SK-N-SH treated with all-trans-retinoic acid at 6 μM for 48 hours (cell line): Measurements from ENCODE around the gene KLK3.

ENCODE experiments used
- ATAC-seq: fragments of 200-7000 bp; cut with Tn5 transposase; 3 replicates; pipeline ENCODE4 v1.9.1; 2020; ENCODE audit warnings: mild to moderate bottlenecking, moderate library complexity
- ARNTL ChIP-seq: fragments of 450-650 bp; formaldehyde crosslinking; IDR thresholded peaks from 2 replicates; pipeline ENCODE4 v1.5.0; 2020; ENCODE audit warnings: low read depth, mild to moderate bottlenecking, moderate library complexity, borderline replicate concordance
- BACH2 ChIP-seq: fragments of 250-450 bp; sonication (Bioruptor Pico); IDR thresholded peaks from 2 replicates; pipeline ENCODE4 v1.9.0; 2021; ENCODE audit warnings: mild to moderate bottlenecking, borderline replicate concordance
- CSDC2 ChIP-seq: fragments of 250-450 bp; sonication (Bioruptor Pico); IDR thresholded peaks from 2 replicates; pipeline ENCODE4 v1.5.0; 2020; ENCODE audit warnings: mild to moderate bottlenecking, moderate library complexity
- ESRRG ChIP-seq: fragments of 250-450 bp; sonication (Bioruptor Pico); IDR thresholded peaks from 2 replicates; pipeline ENCODE4 v1.6.1; 2021; ENCODE audit warnings: mild to moderate bottlenecking
- GLIS3 ChIP-seq: fragments of 250-450 bp; sonication (Bioruptor Pico); IDR thresholded peaks from 2 replicates; pipeline ENCODE4 v1.5.0; 2020; ENCODE audit warnings: mild to moderate bottlenecking, moderate library complexity
- ISL1 ChIP-seq: fragments of 250-450 bp; sonication (Bioruptor Pico); IDR thresholded peaks from 2 replicates; pipeline ENCODE4 v2.1.2; 2022; ENCODE audit warnings: mild to moderate bottlenecking, moderate library complexity
- OSR1 ChIP-seq: fragments of 250-450 bp; sonication (Bioruptor Pico); IDR thresholded peaks from 2 replicates; pipeline ENCODE4 v1.8.0; 2022; ENCODE audit warnings: moderate library complexity, mild to moderate bottlenecking, inconsistent platforms
- PPARA ChIP-seq: fragments of 250-450 bp; sonication (Bioruptor Pico); IDR thresholded peaks from 2 replicates; pipeline ENCODE4 v1.5.0; 2020; ENCODE audit warnings: mild to moderate bottlenecking, borderline replicate concordance
- SNAI2 ChIP-seq: fragments of 250-450 bp; sonication (Bioruptor Pico); IDR thresholded peaks from 2 replicates; pipeline ENCODE4 v1.5.0; 2020; ENCODE audit warnings: mild to moderate bottlenecking, moderate library complexity
- TCF4 ChIP-seq: fragments of 250-450 bp; sonication (Bioruptor Pico); IDR thresholded peaks from 2 replicates; pipeline ENCODE4 v1.8.0; 2021; ENCODE audit warnings: mild to moderate bottlenecking, moderate library complexity, borderline replicate concordance
- ZC3H10 ChIP-seq: fragments of 250-450 bp; sonication (Bioruptor Pico); IDR thresholded peaks from 2 replicates; pipeline ENCODE4 v1.5.1; 2021; ENCODE audit warnings: mild to moderate bottlenecking, moderate library complexity
- ZFP3 ChIP-seq: fragments of 250-450 bp; sonication (Bioruptor Pico); IDR thresholded peaks from 2 replicates; pipeline ENCODE4 v1.5.0; 2020; ENCODE audit warnings: mild to moderate bottlenecking, moderate library complexity
- ZNF565 ChIP-seq: fragments of 450-650 bp; formaldehyde crosslinking; conservative IDR thresholded peaks from 2 replicates; pipeline ENCODE4 v1.5.0; 2020; ENCODE audit warnings: low read depth, mild to moderate bottlenecking, moderate library complexity
- ZNF8 ChIP-seq: fragments of 450-650 bp; formaldehyde crosslinking; IDR thresholded peaks from 2 replicates; pipeline ENCODE4 v1.5.0; 2020; ENCODE audit warnings: mild to moderate bottlenecking, moderate library complexity
- TF ChIP-seq, protein P1 (sequence below): fragments of 250-450 bp; sonication (Bioruptor Pico); IDR thresholded peaks from 2 replicates; pipeline ENCODE4 v1.5.0; 2020; ENCODE audit warnings: mild to moderate bottlenecking, moderate library complexity
- TF ChIP-seq, protein P2 (sequence below): fragments of 250-450 bp; sonication (Bioruptor Pico); IDR thresholded peaks from 2 replicates; pipeline ENCODE4 v1.5.1; 2020; ENCODE audit warnings: low read depth, mild to moderate bottlenecking, moderate library complexity
- TF ChIP-seq, protein P3 (sequence below): fragments of 250-450 bp; sonication (Bioruptor Pico); IDR thresholded peaks from 2 replicates; pipeline ENCODE4 v1.5.1; 2021; ENCODE audit warnings: mild to moderate bottlenecking, moderate library complexity
- TF ChIP-seq, protein P4 (sequence below): fragments of 250-450 bp; sonication (Bioruptor Pico); IDR thresholded peaks from 2 replicates; pipeline ENCODE4 v1.8.0; 2020; ENCODE audit warnings: mild to moderate bottlenecking, moderate library complexity, borderline replicate concordance

The KLK3 gene

DNA sequence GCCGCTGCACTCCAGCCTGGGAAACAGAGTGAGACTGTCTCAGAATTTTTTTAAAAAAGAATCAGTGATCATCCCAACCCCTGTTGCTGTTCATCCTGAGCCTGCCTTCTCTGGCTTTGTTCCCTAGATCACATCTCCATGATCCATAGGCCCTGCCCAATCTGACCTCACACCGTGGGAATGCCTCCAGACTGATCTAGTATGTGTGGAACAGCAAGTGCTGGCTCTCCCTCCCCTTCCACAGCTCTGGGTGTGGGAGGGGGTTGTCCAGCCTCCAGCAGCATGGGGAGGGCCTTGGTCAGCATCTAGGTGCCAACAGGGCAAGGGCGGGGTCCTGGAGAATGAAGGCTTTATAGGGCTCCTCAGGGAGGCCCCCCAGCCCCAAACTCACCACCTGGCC lies 18.3 kb downstream of the KLK3 start, which contains the start of gene KLK2:
TSS of gene KLK2 (plus strand) at position 384 of the 400 bp plus-strand sequence. CDS start 35 bp downstream, outside the sequence.
- ATAC-seq: no peak
- no peak for TF ChIP-seq PPARA (CRISPR knock-in tag)
- TF ChIP-seq ZFP3: no peak
- no peak for TF ChIP-seq ZC3H10 (CRISPR knock-in tag)
- TF ChIP-seq, protein P1, sequence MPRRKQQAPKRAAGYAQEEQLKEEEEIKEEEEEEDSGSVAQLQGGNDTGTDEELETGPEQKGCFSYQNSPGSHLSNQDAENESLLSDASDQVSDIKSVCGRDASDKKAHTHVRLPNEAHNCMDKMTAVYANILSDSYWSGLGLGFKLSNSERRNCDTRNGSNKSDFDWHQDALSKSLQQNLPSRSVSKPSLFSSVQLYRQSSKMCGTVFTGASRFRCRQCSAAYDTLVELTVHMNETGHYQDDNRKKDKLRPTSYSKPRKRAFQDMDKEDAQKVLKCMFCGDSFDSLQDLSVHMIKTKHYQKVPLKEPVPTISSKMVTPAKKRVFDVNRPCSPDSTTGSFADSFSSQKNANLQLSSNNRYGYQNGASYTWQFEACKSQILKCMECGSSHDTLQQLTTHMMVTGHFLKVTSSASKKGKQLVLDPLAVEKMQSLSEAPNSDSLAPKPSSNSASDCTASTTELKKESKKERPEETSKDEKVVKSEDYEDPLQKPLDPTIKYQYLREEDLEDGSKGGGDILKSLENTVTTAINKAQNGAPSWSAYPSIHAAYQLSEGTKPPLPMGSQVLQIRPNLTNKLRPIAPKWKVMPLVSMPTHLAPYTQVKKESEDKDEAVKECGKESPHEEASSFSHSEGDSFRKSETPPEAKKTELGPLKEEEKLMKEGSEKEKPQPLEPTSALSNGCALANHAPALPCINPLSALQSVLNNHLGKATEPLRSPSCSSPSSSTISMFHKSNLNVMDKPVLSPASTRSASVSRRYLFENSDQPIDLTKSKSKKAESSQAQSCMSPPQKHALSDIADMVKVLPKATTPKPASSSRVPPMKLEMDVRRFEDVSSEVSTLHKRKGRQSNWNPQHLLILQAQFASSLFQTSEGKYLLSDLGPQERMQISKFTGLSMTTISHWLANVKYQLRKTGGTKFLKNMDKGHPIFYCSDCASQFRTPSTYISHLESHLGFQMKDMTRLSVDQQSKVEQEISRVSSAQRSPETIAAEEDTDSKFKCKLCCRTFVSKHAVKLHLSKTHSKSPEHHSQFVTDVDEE (CRISPR knock-in tag): no peak
- TF ChIP-seq ESRRG (CRISPR knock-in tag): no peak
- TF ChIP-seq ZNF8 (CRISPR knock-in tag): no peak
- no peak for TF ChIP-seq ISL1
- TF ChIP-seq, all 23 proteins: peak for 0

DNA sequence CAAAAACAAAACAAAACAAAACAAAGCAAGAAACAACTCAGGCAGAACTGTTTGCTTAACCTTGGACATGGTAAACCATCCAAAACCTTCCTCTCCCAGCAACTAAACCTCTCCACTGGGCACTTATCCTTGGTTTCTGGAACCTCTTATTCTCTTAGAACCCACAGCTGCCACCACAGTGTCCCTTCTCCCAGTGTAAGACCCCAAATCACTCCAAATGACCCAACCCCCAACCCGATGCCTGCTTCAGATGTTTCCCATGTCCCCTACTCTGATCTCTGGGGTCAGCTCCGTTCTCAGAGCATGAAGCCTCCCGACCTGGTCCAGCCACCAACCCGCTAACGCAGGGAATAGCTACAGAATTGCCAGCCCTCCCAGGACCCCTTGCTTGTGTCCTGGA lies 19.5 kb downstream of the KLK3 start:
- TF ChIP-seq SNAI2 (CRISPR knock-in tag): no peak
- no peak for TF ChIP-seq ESRRG (CRISPR knock-in tag)
- TF ChIP-seq CSDC2 (CRISPR knock-in tag): no peak
- no peak for TF ChIP-seq TCF4 (CRISPR knock-in tag)
- TF ChIP-seq, protein P1 (CRISPR knock-in tag): no peak

DNA sequence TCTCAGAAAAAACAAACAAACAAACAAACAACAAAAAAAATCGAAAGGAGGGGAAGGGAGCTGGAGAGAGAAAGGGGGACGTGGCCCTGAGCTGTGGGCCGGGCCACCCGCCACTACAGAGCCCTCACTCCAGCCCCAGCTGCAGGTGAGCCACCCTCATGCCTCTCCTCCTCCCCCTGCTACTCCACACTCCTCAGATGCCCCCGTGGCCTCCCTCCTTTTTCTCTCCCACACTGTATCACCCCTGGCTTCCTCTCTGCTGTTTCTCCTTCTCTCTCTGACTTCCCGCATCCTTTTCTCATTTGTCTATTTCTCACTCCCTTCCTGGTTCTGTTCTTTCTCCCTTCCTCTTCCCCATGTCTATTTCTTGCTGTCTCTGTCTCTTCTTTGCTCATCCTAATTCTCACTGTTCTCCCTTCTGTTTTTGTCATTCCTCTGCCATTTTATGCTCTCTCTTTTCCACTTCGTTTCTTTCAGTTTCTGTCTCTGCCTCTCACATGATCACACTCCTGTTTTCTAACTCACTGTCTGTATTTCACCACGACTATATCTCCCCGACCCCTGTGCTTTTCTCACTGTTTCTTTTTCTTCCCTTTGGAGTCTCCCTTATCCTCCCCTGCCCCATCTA lies 21.2 kb downstream of the KLK3 start:
- ATAC-seq: no peak
- no peak for TF ChIP-seq ISL1
- no peak for TF ChIP-seq ZC3H10 (CRISPR knock-in tag)
- TF ChIP-seq, protein P1 (CRISPR knock-in tag): no peak
- no peak for TF ChIP-seq ZNF8 (CRISPR knock-in tag)
- TF ChIP-seq BACH2 (CRISPR knock-in tag): no peak
- no peak for TF ChIP-seq TCF4 (CRISPR knock-in tag)
- TF ChIP-seq, protein P2, sequence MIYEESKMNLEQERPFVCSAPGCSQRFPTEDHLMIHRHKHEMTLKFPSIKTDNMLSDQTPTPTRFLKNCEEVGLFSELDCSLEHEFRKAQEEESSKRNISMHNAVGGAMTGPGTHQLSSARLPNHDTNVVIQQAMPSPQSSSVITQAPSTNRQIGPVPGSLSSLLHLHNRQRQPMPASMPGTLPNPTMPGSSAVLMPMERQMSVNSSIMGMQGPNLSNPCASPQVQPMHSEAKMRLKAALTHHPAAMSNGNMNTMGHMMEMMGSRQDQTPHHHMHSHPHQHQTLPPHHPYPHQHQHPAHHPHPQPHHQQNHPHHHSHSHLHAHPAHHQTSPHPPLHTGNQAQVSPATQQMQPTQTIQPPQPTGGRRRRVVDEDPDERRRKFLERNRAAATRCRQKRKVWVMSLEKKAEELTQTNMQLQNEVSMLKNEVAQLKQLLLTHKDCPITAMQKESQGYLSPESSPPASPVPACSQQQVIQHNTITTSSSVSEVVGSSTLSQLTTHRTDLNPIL (CRISPR knock-in tag): no peak
- TF ChIP-seq PPARA (CRISPR knock-in tag): no peak
- no peak for TF ChIP-seq ARNTL (CRISPR knock-in tag)
- TF ChIP-seq ESRRG (CRISPR knock-in tag): no peak
- TF ChIP-seq OSR1 (CRISPR knock-in tag): no peak
- no peak for TF ChIP-seq GLIS3 (CRISPR knock-in tag)

More for the DNA sequence above, 19.5 kb downstream of the KLK3 start:
- no peak for ATAC-seq

DNA sequence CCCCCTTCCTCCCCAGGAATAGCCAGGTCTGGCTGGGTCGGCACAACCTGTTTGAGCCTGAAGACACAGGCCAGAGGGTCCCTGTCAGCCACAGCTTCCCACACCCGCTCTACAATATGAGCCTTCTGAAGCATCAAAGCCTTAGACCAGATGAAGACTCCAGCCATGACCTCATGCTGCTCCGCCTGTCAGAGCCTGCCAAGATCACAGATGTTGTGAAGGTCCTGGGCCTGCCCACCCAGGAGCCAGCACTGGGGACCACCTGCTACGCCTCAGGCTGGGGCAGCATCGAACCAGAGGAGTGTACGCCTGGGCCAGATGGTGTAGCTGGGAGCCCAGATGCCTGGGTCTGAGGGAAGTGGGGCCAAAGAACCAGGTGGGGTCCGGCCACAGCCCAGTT lies 21.7 kb downstream of the KLK3 start:
- no peak for ATAC-seq
- TF ChIP-seq, protein P3, sequence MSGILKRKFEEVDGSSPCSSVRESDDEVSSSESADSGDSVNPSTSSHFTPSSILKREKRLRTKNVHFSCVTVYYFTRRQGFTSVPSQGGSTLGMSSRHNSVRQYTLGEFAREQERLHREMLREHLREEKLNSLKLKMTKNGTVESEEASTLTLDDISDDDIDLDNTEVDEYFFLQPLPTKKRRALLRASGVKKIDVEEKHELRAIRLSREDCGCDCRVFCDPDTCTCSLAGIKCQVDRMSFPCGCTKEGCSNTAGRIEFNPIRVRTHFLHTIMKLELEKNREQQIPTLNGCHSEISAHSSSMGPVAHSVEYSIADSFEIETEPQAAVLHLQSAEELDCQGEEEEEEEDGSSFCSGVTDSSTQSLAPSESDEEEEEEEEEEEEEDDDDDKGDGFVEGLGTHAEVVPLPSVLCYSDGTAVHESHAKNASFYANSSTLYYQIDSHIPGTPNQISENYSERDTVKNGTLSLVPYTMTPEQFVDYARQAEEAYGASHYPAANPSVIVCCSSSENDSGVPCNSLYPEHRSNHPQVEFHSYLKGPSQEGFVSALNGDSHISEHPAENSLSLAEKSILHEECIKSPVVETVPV: no peak
- TF ChIP-seq ZNF565: no peak
- TF ChIP-seq, protein P1 (CRISPR knock-in tag): no peak
- TF ChIP-seq, protein P4, sequence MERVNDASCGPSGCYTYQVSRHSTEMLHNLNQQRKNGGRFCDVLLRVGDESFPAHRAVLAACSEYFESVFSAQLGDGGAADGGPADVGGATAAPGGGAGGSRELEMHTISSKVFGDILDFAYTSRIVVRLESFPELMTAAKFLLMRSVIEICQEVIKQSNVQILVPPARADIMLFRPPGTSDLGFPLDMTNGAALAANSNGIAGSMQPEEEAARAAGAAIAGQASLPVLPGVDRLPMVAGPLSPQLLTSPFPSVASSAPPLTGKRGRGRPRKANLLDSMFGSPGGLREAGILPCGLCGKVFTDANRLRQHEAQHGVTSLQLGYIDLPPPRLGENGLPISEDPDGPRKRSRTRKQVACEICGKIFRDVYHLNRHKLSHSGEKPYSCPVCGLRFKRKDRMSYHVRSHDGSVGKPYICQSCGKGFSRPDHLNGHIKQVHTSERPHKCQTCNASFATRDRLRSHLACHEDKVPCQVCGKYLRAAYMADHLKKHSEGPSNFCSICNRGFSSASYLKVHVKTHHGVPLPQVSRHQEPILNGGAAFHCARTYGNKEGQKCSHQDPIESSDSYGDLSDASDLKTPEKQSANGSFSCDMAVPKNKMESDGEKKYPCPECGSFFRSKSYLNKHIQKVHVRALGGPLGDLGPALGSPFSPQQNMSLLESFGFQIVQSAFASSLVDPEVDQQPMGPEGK (CRISPR knock-in tag): no peak
